Stomach (tissue), 4 donors: Measurements from ENCODE around the gene AP5Z1.

Source experiments
- CTCF ChIP-seq, 7 experiments: fragments of 450-650 bp in 4 of 7; fragments of 200-600 bp in 3 of 7; sonication (generic) in 3 of 7; IDR thresholded peaks; one replicate each; pipeline ENCODE4 v1.5.1; 2016 to 2019; ENCODE audit warnings: antibody characterized with exemption in 7 of 7, control low read depth in 2 of 7, mild to moderate bottlenecking in 1 of 7
- POLR2AphosphoS5 ChIP-seq, 3 donors: sonication (generic); formaldehyde crosslinking; IDR thresholded peaks; one replicate each; pipeline ENCODE4 v1.6.1; 2016; ENCODE audit warnings: antibody characterized with exemption in 3 of 3

- TF ChIP-seq CTCF (IDR thresholded peaks at IDR 0.05): no peak
- TF ChIP-seq POLR2AphosphoS5 (IDR thresholded peaks at IDR 0.05): no peak
Measured at GRCh38 chr7:4790516-4790991, 15.1 kb downstream of the AP5Z1 start.
